Mesendoderm (in vitro differentiated cells): ENCODE data around the gene NUMB.

ENCODE experiments used
- DNase-seq: peaks from one replicate; pipeline ENCODE4 v3.0.0; 2013
- H2AK5ac ChIP-seq: 2 replicates; pipeline ENCODE4 v1.6.1; 2013; ENCODE audit warnings: low read length, inconsistent platforms
- H2BK120ac ChIP-seq: 2 replicates; pipeline ENCODE4 v1.6.1; 2013; ENCODE audit warnings: low read depth, mild to moderate bottlenecking, low read length, moderate library complexity, mixed read lengths
- H2BK15ac ChIP-seq: replicated peaks from 2 replicates; pipeline ENCODE4 v1.6.1; 2013; ENCODE audit warnings: low read depth, mild to moderate bottlenecking, moderate library complexity
- H2BK5ac ChIP-seq: 2 replicates; pipeline ENCODE4 v1.6.1; 2013; ENCODE audit warnings: low read length, inconsistent platforms
- H3K18ac ChIP-seq: 2 replicates; pipeline ENCODE4 v1.6.1; 2013; ENCODE audit warnings: mild to moderate bottlenecking, low read length, mixed read lengths
- H3K23ac ChIP-seq: one replicate; pipeline ENCODE4 v1.6.1; 2013; ENCODE audit warnings: low read length
- H3K27ac ChIP-seq: 2 replicates; pipeline ENCODE4 v1.5.1; 2013; ENCODE audit warnings: low read depth, mild to moderate bottlenecking, inconsistent platforms, low read length, moderate library complexity
- H3K27me3 ChIP-seq: 2 replicates; pipeline ENCODE4 v1.6.1; 2013; ENCODE audit warnings: low read length, control low read depth, mild to moderate bottlenecking, inconsistent platforms; ENCODE audit not compliant: insufficient read depth, poor library complexity
- H3K36me3 ChIP-seq: 2 replicates; pipeline ENCODE4 v1.6.1; 2013; ENCODE audit warnings: low read length, inconsistent platforms; ENCODE audit not compliant: control insufficient read depth, insufficient read depth
- H3K4ac ChIP-seq: one replicate; pipeline ENCODE4 v1.6.1; 2013; ENCODE audit warnings: low read depth, mild to moderate bottlenecking, low read length, moderate library complexity
- H3K4me1 ChIP-seq: 2 replicates; pipeline ENCODE4 v1.6.1; 2013; ENCODE audit warnings: low read depth, low read length, inconsistent platforms; ENCODE audit not compliant: control insufficient read depth
- H3K4me2 ChIP-seq: 2 replicates; pipeline ENCODE4 v1.6.1; 2013; ENCODE audit warnings: low read length
- H3K4me3 ChIP-seq: 2 replicates; pipeline ENCODE4 v1.5.1; 2013; ENCODE audit warnings: mild to moderate bottlenecking, low read length
- H3K56ac ChIP-seq: one replicate; pipeline ENCODE4 v1.6.1; 2013; ENCODE audit warnings: low read length
- H3K79me1 ChIP-seq: 2 replicates; pipeline ENCODE4 v1.6.1; 2013; ENCODE audit warnings: low read length, inconsistent platforms
- H3K79me2 ChIP-seq: 2 replicates; pipeline ENCODE4 v1.6.1; 2013; ENCODE audit warnings: mild to moderate bottlenecking, low read length; ENCODE audit not compliant: control insufficient read depth, insufficient read depth
- H3K9ac ChIP-seq: 2 replicates; pipeline ENCODE4 v1.6.1; 2013; ENCODE audit warnings: low read length, inconsistent platforms
- H4K5ac ChIP-seq: one replicate; pipeline ENCODE4 v1.6.1; 2013; ENCODE audit warnings: low read length
- H4K8ac ChIP-seq: one replicate; pipeline ENCODE4 v1.6.1; 2013; ENCODE audit warnings: low read depth, mild to moderate bottlenecking, control low read depth, low read length, moderate library complexity
- WGBS: extraction: QIAGEN DNeasy Blood & Tissue Kit; methylation state at CpG from one replicate; pipeline ENCODE4 v1.1.7; 2013; ENCODE audit warnings: low lambda C conversion rate, missing lambda C conversion rate; ENCODE audit not compliant: insufficient coverage; ENCODE audit errors: extremely low coverage; 5-methylcytosine and 5-hydroxymethylcytosine counted together

NUMB gene

DNA sequence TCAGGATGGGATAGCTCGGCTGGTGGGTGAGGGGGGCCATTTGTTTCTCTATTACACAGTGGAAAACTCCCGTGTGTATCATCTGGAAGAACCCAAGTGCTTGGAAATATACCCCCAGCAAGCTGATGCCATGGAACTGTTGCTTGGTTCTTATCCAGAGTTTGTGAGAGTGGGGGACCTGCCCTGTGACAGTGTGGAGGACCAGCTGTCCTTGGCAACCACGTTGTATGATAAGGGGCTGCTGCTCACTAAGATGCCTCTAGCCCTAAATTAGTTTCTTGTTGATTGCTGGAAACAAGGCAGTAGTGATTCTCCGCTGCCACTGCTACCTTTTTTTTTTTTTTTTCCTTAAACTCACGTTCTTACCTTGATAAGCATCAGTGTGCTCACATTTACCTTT is 34.3 kb upstream of the NUMB start:
- Histone ChIP-seq H2AK5ac (no peak overlapping the region), H3K23ac (peak overlapping the region; percentile 30), H3K56ac (no peak overlapping the region), H3K4me1 (peaks cover 8% of the 10 kb centered on the region), H3K27me3 (no peaks in the 10 kb centered on the region), H2BK5ac (no peak overlapping the region), H3K79me1 (peaks cover 13% of the 10 kb centered on the region), H4K5ac (no peak overlapping the region), H3K4ac (no peak overlapping the region), H2BK15ac (no peak overlapping the region), H3K27ac (no peak overlapping the region), H3K36me3 (no peaks in the 10 kb centered on the region), H3K4me3 (no peak overlapping the region), H4K8ac (no peak overlapping the region), H3K4me2 (peak overlapping the region; percentile 95), H3K9ac (peak overlapping the region; percentile 33), H3K18ac (no peak overlapping the region), H3K79me2 (peaks cover 13% of the 10 kb centered on the region), H2BK120ac (no peak overlapping the region)
- no CpG with 5 or more reads among the region's 5 CpGs for WGBS
- no peak for DNase-seq

- H3K36me3 ChIP-seq: no peaks in the 10 kb centered on the region
- no CpG with 5 or more reads among the region's 24 CpGs for WGBS
- H3K79me1 ChIP-seq: peaks cover 13% of the 10 kb centered on the region
- peak overlapping the region; percentile 95 for H3K4me2 ChIP-seq
- H3K23ac ChIP-seq: peak overlapping the region; percentile 80
- H3K4me1 ChIP-seq: peaks cover 8% of the 10 kb centered on the region
- H2AK5ac ChIP-seq: no peak overlapping the region
- DNase-seq: no peak
- H2BK15ac ChIP-seq: no peak overlapping the region
- H4K8ac ChIP-seq: no peak overlapping the region
- no peak overlapping the region for H4K5ac ChIP-seq
- no peak overlapping the region for H3K18ac ChIP-seq
- H3K27ac ChIP-seq: no peak overlapping the region
- peak overlapping the region; percentile 99 for H3K56ac ChIP-seq
- H3K27me3 ChIP-seq: no peaks in the 10 kb centered on the region
- no peak overlapping the region for H3K4ac ChIP-seq
- H3K4me3 ChIP-seq: peak overlapping the region; percentile 90
- no peak overlapping the region for H2BK120ac ChIP-seq
- H2BK5ac ChIP-seq: no peak overlapping the region
- peak overlapping the region; percentile 98 for H3K9ac ChIP-seq
- H3K79me2 ChIP-seq: peaks cover 13% of the 10 kb centered on the region
These were observed 33.8 kb upstream of the NUMB start for GRCh38 chr14:73492043-73492552.

- peaks cover 13% of the 10 kb centered on the region for H3K79me2 ChIP-seq
- H2BK120ac ChIP-seq: no peak overlapping the region
These were observed 33.1 kb upstream of the NUMB start for GRCh38 chr14:73491256-73492042.

GRCh38 chr14:73489481-73490175 is 31.3 kb upstream of the NUMB start:
- H3K4me2 ChIP-seq: no peak overlapping the region
- peak; percentile 61 for DNase-seq
- no peak overlapping the region for H3K56ac ChIP-seq
- H3K4me1 ChIP-seq: peaks cover 8% of the 10 kb centered on the region
- no peak overlapping the region for H4K5ac ChIP-seq
- peaks cover 13% of the 10 kb centered on the region for H3K79me1 ChIP-seq
- H3K18ac ChIP-seq: no peak overlapping the region
- no peak overlapping the region for H3K23ac ChIP-seq
- no peak overlapping the region for H2AK5ac ChIP-seq
- H3K79me2 ChIP-seq: peaks cover 13% of the 10 kb centered on the region
- no peak overlapping the region for H2BK15ac ChIP-seq
- H3K9ac ChIP-seq: no peak overlapping the region
- H3K27ac ChIP-seq: no peak overlapping the region
- WGBS: no CpG with 5 or more reads among the region's 6 CpGs
- H3K36me3 ChIP-seq: no peaks in the 10 kb centered on the region
- H3K4ac ChIP-seq: no peak overlapping the region
- H4K8ac ChIP-seq: no peak overlapping the region
- no peak overlapping the region for H2BK5ac ChIP-seq
- no peak overlapping the region for H3K4me3 ChIP-seq
- no peak overlapping the region for H2BK120ac ChIP-seq
- H3K27me3 ChIP-seq: no peaks in the 10 kb centered on the region

More at GRCh38 chr14:73491256-73492042, 33.1 kb upstream of the NUMB start:
- peak overlapping the region; percentile 97 for H3K23ac ChIP-seq
- no peak overlapping the region for H2BK5ac ChIP-seq
- WGBS: no CpG with 5 or more reads among the region's 94 CpGs
- peaks cover 8% of the 10 kb centered on the region for H3K4me1 ChIP-seq
- peak overlapping the region; percentile 98 for H3K9ac ChIP-seq
- H3K79me1 ChIP-seq: peaks cover 13% of the 10 kb centered on the region
- no peak overlapping the region for H4K8ac ChIP-seq
- H3K4ac ChIP-seq: no peak overlapping the region
- peak overlapping the region; percentile 90 for H3K4me3 ChIP-seq
- no peak overlapping the region for H4K5ac ChIP-seq
- peak overlapping the region; percentile 99 for H3K56ac ChIP-seq
- H3K4me2 ChIP-seq: peak overlapping the region; percentile 95
- H3K27me3 ChIP-seq: no peaks in the 10 kb centered on the region
- DNase-seq: peak; percentile 61
- no peaks in the 10 kb centered on the region for H3K36me3 ChIP-seq
- no peak overlapping the region for H3K27ac ChIP-seq
- H3K18ac ChIP-seq: peak overlapping the region; percentile 2
- no peak overlapping the region for H2AK5ac ChIP-seq
- H2BK15ac ChIP-seq: no peak overlapping the region

GRCh38 chr14:73478684-73479083 is 20.3 kb upstream of the NUMB start:
- no peak overlapping the region for H3K4me2 ChIP-seq
- no peak overlapping the region for H3K27ac ChIP-seq
- no CpG with 5 or more reads among the region's 15 CpGs for WGBS
- H3K56ac ChIP-seq: no peak overlapping the region
- no peaks in the 10 kb centered on the region for H3K27me3 ChIP-seq
- no peak overlapping the region for H4K8ac ChIP-seq
- DNase-seq: no peak
- H2BK15ac ChIP-seq: no peak overlapping the region
- no peak overlapping the region for H3K9ac ChIP-seq
- no peaks in the 10 kb centered on the region for H3K4me1 ChIP-seq
- H3K18ac ChIP-seq: no peak overlapping the region
- no peak overlapping the region for H3K23ac ChIP-seq
- H2AK5ac ChIP-seq: no peak overlapping the region
- H2BK120ac ChIP-seq: no peak overlapping the region
- H4K5ac ChIP-seq: no peak overlapping the region
- H3K4me3 ChIP-seq: no peak overlapping the region
- H3K36me3 ChIP-seq: no peaks in the 10 kb centered on the region
- H3K4ac ChIP-seq: no peak overlapping the region
- H2BK5ac ChIP-seq: no peak overlapping the region
- H3K79me2 ChIP-seq: no peaks in the 10 kb centered on the region
- H3K79me1 ChIP-seq: no peaks in the 10 kb centered on the region
